Measurements from ENCODE around the gene CDC42EP4. TPM values are rescaled to one million over a fixed set of nuclear protein-coding genes. Genes with fewer than 3 reads are reported as not detected.

Gene CDC42EP4, protein sequence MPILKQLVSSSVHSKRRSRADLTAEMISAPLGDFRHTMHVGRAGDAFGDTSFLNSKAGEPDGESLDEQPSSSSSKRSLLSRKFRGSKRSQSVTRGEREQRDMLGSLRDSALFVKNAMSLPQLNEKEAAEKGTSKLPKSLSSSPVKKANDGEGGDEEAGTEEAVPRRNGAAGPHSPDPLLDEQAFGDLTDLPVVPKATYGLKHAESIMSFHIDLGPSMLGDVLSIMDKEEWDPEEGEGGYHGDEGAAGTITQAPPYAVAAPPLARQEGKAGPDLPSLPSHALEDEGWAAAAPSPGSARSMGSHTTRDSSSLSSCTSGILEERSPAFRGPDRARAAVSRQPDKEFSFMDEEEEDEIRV
- 1 to 10 TPM; 1.7 to 2.1 TPM for total RNA-seq

DNA sequence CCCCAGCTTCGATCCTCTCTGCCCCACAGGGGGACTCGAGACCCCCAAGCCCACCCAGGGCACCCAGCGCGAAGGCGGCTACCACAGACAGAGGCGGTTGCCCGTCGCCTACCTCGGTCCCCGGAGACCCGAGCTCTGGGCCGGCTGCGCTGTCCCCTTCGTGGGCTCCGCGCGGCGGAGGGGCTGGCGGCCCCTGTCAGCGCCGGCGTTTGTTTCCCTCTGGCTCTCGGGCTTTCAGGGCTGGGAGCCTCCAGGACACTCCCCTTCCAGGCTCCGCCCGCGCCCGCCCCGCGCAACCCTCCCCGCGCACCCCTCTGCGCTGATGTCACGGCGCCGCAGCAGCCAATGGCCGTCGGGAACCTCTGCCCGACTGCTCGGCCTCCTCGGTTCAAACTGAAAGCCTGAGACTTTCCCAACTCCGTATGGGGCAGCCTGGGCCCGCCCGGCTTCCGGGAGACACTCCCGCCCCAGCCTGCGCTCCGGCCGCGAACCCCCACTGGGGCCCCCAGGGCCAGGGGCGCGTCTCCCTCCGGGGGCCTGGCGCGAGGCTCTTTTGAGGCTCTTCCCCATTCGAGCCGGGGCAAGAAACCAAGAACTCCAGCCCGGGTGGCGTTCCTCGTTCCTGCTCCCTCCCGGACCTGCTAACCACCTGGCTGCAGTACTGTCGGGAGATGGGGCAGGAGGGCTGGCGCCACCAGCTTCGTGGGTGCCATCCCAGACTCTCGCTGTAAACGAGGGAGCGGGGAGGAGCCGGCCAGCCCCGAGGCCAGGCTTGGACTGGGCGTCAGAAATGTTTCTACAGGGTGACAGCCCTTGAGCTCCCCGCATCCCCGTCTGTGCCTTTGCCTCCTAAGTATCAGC is at the start of gene CDC42EP4:
Gene CDC42EP4, minus strand, starts transcription at position 221 of the 861 bp plus-strand sequence. CDS start 25,501 bp downstream, outside the sequence.
- Mint-ChIP-seq H3K36me3 (ENCODE audit: low read depth) (no peaks in the 10 kb centered on the region), H3K27ac (no peak within 1 kb of the TSS), H3K9me3 (no peaks in the 10 kb centered on the region), H3K4me3 (peak within 1 kb of the TSS; percentile 80), H3K27me3 (ENCODE audit: low read depth) (no peaks in the 10 kb centered on the region), H3K4me1 (ENCODE audit: low read depth) (peaks cover 10% of the 10 kb centered on the region)
- peak; percentile 91 for DNase-seq
- intact Hi-C loops (cut with micrococcal nuclease) = loop anchor here (1.0 to 5.0 kb wide), 5 partner anchors 55 to 585 kb away; partner anchors contain the start of gene SLC39A11
- CTCF ChIA-PET = interaction anchor here (0.5 to 1.6 kb wide), 4 partner anchors 54 to 1772 kb away, joined by 3 to 6 read pairs (median 3); no protein-coding TSS in a partner anchor

DNA sequence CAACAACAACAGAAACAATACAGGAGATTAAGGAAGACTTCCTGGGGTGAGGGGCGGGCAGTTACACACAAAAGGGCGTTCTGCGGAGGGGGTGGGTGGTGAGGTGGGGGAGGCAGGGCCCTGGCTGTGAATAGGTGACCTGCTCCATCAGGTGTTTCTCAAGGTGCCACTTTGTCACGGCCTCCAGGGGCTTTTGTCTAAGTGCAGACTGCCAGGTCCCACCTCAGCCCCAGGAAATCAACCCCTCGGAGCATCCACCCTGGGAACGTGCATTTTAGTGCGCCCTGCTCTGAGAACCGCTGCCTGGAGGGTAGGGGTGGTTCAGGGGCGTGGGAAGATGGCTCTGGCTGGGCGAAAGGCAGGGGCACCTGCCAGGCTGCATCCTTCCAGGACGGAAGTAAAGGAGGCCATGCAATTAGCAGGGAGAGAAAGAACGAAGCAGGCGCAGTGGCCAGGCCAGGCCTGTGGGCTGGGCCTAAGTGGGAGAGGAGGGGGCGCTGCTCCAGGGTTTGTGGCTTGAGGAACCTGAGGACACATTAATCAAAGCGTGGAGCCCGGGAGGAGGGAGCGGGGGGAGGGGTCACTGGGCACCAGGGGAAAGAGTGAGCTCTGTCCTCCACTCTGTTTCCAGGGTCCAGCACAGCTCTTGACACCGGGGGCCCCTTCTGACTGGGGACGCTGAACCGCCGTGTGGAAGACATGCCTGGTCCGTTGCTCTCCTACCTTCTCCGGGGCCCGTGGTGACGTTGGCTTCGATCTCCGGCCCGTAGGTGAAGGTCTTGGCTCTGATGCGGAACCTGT is 49.4 kb upstream of the CDC42EP4 start:
- Mint-ChIP-seq H3K4me1 (ENCODE audit: low read depth) (no peaks in the 10 kb centered on the region), H3K9me3 (no peaks in the 10 kb centered on the region), H3K27me3 (ENCODE audit: low read depth) (no peaks in the 10 kb centered on the region), H3K36me3 (ENCODE audit: low read depth) (no peaks in the 10 kb centered on the region), H3K4me3 (no peak overlapping the region), H3K27ac (no peak overlapping the region)
- CTCF ChIA-PET = interaction anchor here (0.7 to 1.0 kb wide), 2 partner anchors 106 to 271 kb away, joined by 3 to 7 read pairs; no protein-coding TSS in a partner anchor
- intact Hi-C loops (cut with micrococcal nuclease) = no loop called here
- no peak for DNase-seq

DNA sequence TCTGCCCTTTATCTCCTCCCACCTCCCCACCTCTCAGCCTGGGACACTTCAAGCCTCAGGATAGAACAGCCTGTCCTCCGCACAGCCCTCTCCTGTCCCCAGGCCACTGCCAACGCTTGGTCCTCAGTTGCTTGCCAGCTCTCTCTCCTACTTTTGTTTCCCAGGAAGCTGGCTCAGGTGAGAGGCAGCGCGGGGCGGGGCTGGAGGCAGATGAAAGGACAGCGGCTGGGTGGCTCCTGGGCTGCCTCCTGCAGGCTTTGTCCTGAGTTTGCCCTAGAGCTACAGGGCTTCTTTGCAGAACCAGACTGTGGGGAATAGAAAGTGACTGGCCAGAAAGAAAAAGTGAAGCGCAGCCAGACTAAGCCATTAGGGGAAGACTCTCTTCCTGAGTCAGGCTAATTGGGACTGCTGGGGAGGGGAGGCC is 48.2 kb upstream of the CDC42EP4 start:
- DNase-seq = no peak
- CTCF ChIA-PET = interaction anchor here (0.7 kb wide), 1 partner anchor 270 kb away, joined by 7 read pairs; no protein-coding TSS in a partner anchor
- intact Hi-C loops (cut with micrococcal nuclease) = no loop called here
- Mint-ChIP-seq H3K27me3 (ENCODE audit: low read depth) (no peaks in the 10 kb centered on the region), H3K9me3 (no peaks in the 10 kb centered on the region), H3K4me3 (no peak overlapping the region), H3K4me1 (ENCODE audit: low read depth) (no peaks in the 10 kb centered on the region), H3K27ac (no peak overlapping the region), H3K36me3 (ENCODE audit: low read depth) (no peaks in the 10 kb centered on the region)

- Mint-ChIP-seq H3K27ac (no peak overlapping the region), H3K4me3 (no peak overlapping the region), H3K9me3 (no peaks in the 10 kb centered on the region), H3K27me3 (ENCODE audit: low read depth) (no peaks in the 10 kb centered on the region), H3K4me1 (ENCODE audit: low read depth) (no peaks in the 10 kb centered on the region), H3K36me3 (ENCODE audit: low read depth) (no peaks in the 10 kb centered on the region)
- CTCF ChIA-PET = no interaction called here
- intact Hi-C loops (cut with micrococcal nuclease) = no loop called here
- no peak for DNase-seq
Measured at GRCh38 chr17:73359352-73359751, 47.6 kb upstream of the CDC42EP4 start.

DNA sequence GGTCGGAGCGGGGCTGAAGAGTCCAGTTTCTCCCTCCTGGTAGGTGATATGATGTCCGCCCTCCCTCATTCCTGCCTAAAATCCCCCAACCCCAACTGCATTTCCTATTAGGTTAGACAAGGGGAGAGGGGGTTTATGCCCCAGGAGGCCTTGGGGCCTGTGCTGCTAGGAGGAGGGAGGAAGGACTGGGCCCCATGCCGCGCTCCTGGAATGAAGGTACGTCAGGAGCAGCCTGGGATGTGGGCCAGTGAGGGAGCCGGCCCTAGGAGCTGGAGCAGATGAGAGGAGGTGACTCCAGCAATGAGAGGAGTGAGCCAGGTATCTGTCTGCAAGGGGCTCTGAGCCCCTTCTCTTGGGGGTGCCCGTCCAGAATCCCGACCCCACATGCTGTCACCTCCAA is 46.9 kb upstream of the CDC42EP4 start:
- no peak for DNase-seq
- Mint-ChIP-seq H3K27ac (no peak overlapping the region), H3K36me3 (ENCODE audit: low read depth) (no peaks in the 10 kb centered on the region), H3K4me3 (no peak overlapping the region), H3K9me3 (no peaks in the 10 kb centered on the region), H3K27me3 (ENCODE audit: low read depth) (no peaks in the 10 kb centered on the region), H3K4me1 (ENCODE audit: low read depth) (no peaks in the 10 kb centered on the region)
- CTCF ChIA-PET = no interaction called here
- intact Hi-C loops (cut with micrococcal nuclease) = no loop called here

GRCh38 chr17:73357981-73358380 is 46.2 kb upstream of the CDC42EP4 start:
- DNase-seq = no peak
- CTCF ChIA-PET = interaction anchor here (1.0 to 1.4 kb wide), 2 partner anchors 12 to 633 kb away, joined by 3 to 5 read pairs; no protein-coding TSS in a partner anchor
- H3K4me1 Mint-ChIP-seq (ENCODE audit: low read depth) = no peaks in the 10 kb centered on the region
- no peaks in the 10 kb centered on the region for H3K9me3 Mint-ChIP-seq
- H3K36me3 Mint-ChIP-seq (ENCODE audit: low read depth) = no peaks in the 10 kb centered on the region
- no peaks in the 10 kb centered on the region for H3K27me3 Mint-ChIP-seq (ENCODE audit: low read depth)
- no peak overlapping the region for H3K4me3 Mint-ChIP-seq
- intact Hi-C loops (cut with micrococcal nuclease) = no loop called here
- no peak overlapping the region for H3K27ac Mint-ChIP-seq

DNA sequence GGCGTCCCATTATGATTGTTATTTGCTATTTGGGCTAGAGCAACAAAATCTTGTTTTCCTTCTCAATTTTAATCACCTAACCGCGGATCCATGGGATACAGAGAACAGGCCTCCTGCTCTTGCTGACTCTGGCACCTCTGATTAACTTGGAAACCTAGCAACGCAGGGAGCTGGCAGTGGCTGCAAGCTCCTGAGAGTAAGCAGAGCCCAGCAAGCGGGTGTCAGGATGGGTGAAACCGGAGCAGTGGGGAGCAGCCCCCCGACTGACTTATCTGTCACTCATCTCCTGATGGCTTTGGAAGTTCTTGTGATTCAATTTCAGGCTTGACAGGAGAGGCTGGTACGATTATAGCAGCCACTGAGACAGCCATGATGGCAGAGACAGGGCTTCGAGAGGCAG is 45.5 kb upstream of the CDC42EP4 start:
- CTCF ChIA-PET = interaction anchor here (1.0 to 1.4 kb wide), 3 partner anchors 13 to 632 kb away, joined by 3 to 5 read pairs (median 3); no protein-coding TSS in a partner anchor
- intact Hi-C loops (cut with micrococcal nuclease) = no loop called here
- no peak for DNase-seq
- Mint-ChIP-seq H3K4me1 (ENCODE audit: low read depth) (no peaks in the 10 kb centered on the region), H3K4me3 (no peak overlapping the region), H3K27me3 (ENCODE audit: low read depth) (no peaks in the 10 kb centered on the region), H3K27ac (no peak overlapping the region), H3K36me3 (ENCODE audit: low read depth) (no peaks in the 10 kb centered on the region), H3K9me3 (no peaks in the 10 kb centered on the region)

DNA sequence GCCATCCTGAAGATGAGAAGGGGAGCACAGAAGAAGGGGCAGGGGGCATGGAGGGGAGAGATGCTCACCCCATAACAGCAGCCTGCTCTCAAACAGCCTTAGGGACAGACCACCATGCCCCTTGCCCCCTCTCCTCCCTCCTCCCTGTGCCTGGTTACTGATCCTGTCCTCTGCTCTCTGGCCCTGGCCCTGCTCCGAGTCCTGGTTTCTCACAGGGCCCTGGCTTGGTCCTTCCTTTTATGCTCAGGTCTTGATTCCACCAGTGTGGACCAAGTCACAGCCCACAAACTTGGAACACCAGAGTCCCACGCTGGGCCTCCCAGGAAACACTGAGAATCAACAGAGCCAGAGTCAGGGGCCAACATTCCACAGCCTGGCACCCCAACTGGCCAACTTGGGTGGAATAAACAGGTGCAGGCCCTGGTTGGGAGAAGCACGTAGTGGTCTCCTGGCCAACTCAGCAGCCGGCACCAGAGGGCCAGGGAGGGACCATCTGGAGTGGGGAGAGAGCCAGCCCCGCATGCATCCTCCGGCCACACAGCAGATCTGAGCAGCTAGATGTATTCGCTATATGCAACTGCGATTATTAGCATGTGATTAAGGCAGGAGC is 44.9 kb upstream of the CDC42EP4 start:
- H3K4me1 Mint-ChIP-seq (ENCODE audit: low read depth) = no peaks in the 10 kb centered on the region
- intact Hi-C loops (cut with micrococcal nuclease) = no loop called here
- no peak overlapping the region for H3K4me3 Mint-ChIP-seq
- CTCF ChIA-PET = interaction anchor here (1.0 to 1.4 kb wide), 2 partner anchors 13 to 101 kb away, joined by 3 to 5 read pairs; no protein-coding TSS in a partner anchor
- DNase-seq = no peak
- H3K9me3 Mint-ChIP-seq = no peaks in the 10 kb centered on the region
- no peak overlapping the region for H3K27ac Mint-ChIP-seq
- H3K27me3 Mint-ChIP-seq (ENCODE audit: low read depth) = no peaks in the 10 kb centered on the region
- H3K36me3 Mint-ChIP-seq (ENCODE audit: low read depth) = no peaks in the 10 kb centered on the region

GRCh38 chr17:73354423-73355284 is 42.9 kb upstream of the CDC42EP4 start:
- no peak overlapping the region for H3K27ac Mint-ChIP-seq

GRCh38 chr17:73352261-73352660 is 40.5 kb upstream of the CDC42EP4 start:
- H3K27me3 Mint-ChIP-seq (ENCODE audit: low read depth) = no peaks in the 10 kb centered on the region
- DNase-seq = no peak
- no peaks in the 10 kb centered on the region for H3K36me3 Mint-ChIP-seq (ENCODE audit: low read depth)
- no peak overlapping the region for H3K4me3 Mint-ChIP-seq
- intact Hi-C loops (cut with micrococcal nuclease) = no loop called here
- H3K27ac Mint-ChIP-seq = no peak overlapping the region
- CTCF ChIA-PET = interaction anchor here (0.6 kb wide), 1 partner anchor 162 kb away, joined by 4 read pairs; no protein-coding TSS in a partner anchor
- H3K9me3 Mint-ChIP-seq = no peaks in the 10 kb centered on the region
- no peaks in the 10 kb centered on the region for H3K4me1 Mint-ChIP-seq (ENCODE audit: low read depth)

More at GRCh38 chr17:73354423-73355284, 42.9 kb upstream of the CDC42EP4 start:
- intact Hi-C loops (cut with micrococcal nuclease) = no loop called here
- Mint-ChIP-seq H3K9me3 (no peaks in the 10 kb centered on the region), H3K4me1 (ENCODE audit: low read depth) (no peaks in the 10 kb centered on the region), H3K36me3 (ENCODE audit: low read depth) (no peaks in the 10 kb centered on the region), H3K4me3 (no peak overlapping the region), H3K27me3 (ENCODE audit: low read depth) (no peaks in the 10 kb centered on the region)
- DNase-seq = no peak
- CTCF ChIA-PET = no interaction called here

DNA sequence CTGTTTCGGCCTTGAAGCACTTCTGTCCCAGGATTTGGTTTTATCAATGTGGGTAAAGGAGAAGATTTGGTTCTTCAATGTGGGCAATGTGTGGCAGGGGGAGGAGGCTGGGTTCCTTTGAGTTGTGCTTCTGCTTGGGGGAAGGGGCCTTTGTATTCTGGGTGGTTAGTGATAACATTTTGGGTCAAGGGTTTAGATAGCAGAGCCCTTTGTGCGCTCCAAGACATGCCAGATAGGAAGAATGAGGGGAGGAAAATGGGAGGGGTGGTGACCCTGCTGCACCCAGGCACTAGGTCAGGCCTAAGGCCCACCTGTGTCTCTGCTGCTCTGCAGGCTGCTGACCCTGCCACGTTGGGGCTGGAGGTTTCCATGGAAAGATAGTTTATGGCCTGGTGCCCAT is 40.0 kb upstream of the CDC42EP4 start:
- Mint-ChIP-seq H3K4me3 (no peak overlapping the region), H3K27me3 (ENCODE audit: low read depth) (no peaks in the 10 kb centered on the region), H3K36me3 (ENCODE audit: low read depth) (no peaks in the 10 kb centered on the region), H3K9me3 (no peaks in the 10 kb centered on the region), H3K27ac (no peak overlapping the region), H3K4me1 (ENCODE audit: low read depth) (no peaks in the 10 kb centered on the region)
- DNase-seq = no peak
- CTCF ChIA-PET = no interaction called here
- intact Hi-C loops (cut with micrococcal nuclease) = no loop called here
